Measurements from ENCODE around the gene ZNF32.

Gene ZNF32

GRCh38 chr10:43679509-43679908, 30.8 kb upstream of the ZNF32 start:
- Histone ChIP-seq H3K9me3 (ENCODE audit: control insufficient read depth in 1 of 2, low read length in 2 of 2) (peaks cover 0 to 3% of the 10 kb centered on the region in 2 donors), H3K4me1 (ENCODE audit: control insufficient read depth in 1 of 2, insufficient read depth in 2 of 2, low read length in 2 of 2) (peaks cover 0 to 18% of the 10 kb centered on the region in 2 donors), H3K4me3 (ENCODE audit: low read depth in 1 of 2, low read length in 2 of 2) (no peak overlapping the region), H3K27ac (ENCODE audit: low read length) (no peak overlapping the region), H3K27me3 (ENCODE audit: low read depth, low read length) (no peaks in the 10 kb centered on the region), H3K36me3 (ENCODE audit: control insufficient read depth in 1 of 2, insufficient read depth in 2 of 2, low read length in 2 of 2) (no peaks in the 10 kb centered on the region)

DNA sequence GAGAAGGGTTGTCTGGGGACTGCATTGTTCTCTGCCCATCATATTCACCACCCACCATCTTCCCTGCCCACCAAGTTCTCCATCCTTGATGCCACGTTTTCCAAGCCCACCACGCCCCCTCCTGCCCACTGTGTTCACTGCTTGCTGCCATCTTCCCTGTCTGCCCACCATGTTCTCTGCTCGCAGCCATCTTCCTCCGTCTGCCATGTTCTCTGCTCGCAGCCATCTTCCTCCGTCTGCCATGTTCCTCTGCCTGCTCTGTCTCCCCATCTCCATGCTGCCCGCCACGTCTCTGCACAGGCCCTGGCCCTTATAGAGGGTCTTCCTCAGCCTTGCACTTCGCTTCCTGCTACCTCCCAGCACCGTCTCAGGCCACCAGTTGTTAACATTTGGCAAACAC, 30.0 kb upstream of the ZNF32 start:
- Histone ChIP-seq H3K9me3 (ENCODE audit: control insufficient read depth in 1 of 2, low read length in 2 of 2) (peaks cover 0 to 3% of the 10 kb centered on the region in 2 donors), H3K4me1 (ENCODE audit: control insufficient read depth in 1 of 2, insufficient read depth in 2 of 2, low read length in 2 of 2) (peaks cover 0 to 18% of the 10 kb centered on the region in 2 donors), H3K36me3 (ENCODE audit: control insufficient read depth in 1 of 2, insufficient read depth in 2 of 2, low read length in 2 of 2) (no peaks in the 10 kb centered on the region), H3K27ac (ENCODE audit: low read length) (no peak overlapping the region), H3K4me3 (ENCODE audit: low read depth in 1 of 2, low read length in 2 of 2) (no peak overlapping the region), H3K27me3 (ENCODE audit: low read depth, low read length) (no peaks in the 10 kb centered on the region)

DNA sequence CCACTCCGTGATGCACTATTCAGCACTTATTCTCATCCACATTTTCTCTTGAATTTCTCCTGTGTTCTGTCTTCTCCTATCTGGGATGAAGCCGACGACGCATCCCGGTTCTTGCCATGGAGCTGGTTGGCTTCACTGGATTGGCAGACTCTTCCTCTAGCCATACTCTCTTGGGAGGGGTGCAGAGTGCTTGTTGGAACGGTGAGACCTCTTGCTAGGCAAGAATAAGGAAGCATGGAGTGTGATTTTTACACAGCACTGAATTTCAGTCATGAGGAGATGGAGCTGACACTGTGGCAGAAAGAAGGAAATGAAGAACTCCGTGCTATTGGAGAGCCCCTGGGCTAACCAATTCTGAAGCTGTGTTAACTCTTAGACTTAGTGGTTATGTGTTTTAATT, 28.2 kb upstream of the ZNF32 start:
- Histone ChIP-seq H3K9me3 (ENCODE audit: control insufficient read depth in 1 of 2, low read length in 2 of 2) (peaks cover 0 to 3% of the 10 kb centered on the region in 2 donors), H3K27ac (ENCODE audit: low read length) (no peak overlapping the region)

DNA sequence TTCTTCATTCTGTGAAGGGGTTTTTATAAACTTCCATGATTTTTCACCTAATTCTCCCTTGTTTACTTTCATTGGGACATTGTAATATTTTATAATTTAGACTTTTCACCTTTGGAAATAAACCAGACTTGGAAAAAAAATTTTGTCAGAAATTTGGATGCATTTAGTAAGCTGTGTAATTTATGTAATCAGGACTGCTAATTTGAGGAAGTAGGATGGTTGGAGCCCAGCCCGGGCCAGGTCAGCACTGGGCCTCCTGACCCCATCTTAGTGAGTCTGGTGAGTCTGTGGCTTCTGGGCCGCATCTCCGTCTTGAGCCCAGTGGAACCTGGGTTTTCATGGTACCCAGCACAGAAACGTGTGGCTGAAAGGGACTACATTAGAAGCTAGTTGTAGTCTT, 27.6 kb upstream of the ZNF32 start:
- Histone ChIP-seq H3K4me1 (ENCODE audit: control insufficient read depth in 1 of 2, insufficient read depth in 2 of 2, low read length in 2 of 2) (peaks cover 0 to 18% of the 10 kb centered on the region in 2 donors), H3K36me3 (ENCODE audit: control insufficient read depth in 1 of 2, insufficient read depth in 2 of 2, low read length in 2 of 2) (no peaks in the 10 kb centered on the region), H3K27ac (ENCODE audit: low read length) (no peak overlapping the region)

More for the DNA sequence above, 28.2 kb upstream of the ZNF32 start:
- Histone ChIP-seq H3K27me3 (ENCODE audit: low read depth, low read length) (no peaks in the 10 kb centered on the region), H3K4me3 (ENCODE audit: low read depth in 1 of 2, low read length in 2 of 2) (no peak overlapping the region), H3K36me3 (ENCODE audit: control insufficient read depth in 1 of 2, insufficient read depth in 2 of 2, low read length in 2 of 2) (no peaks in the 10 kb centered on the region), H3K4me1 (ENCODE audit: control insufficient read depth in 1 of 2, insufficient read depth in 2 of 2, low read length in 2 of 2) (peaks cover 0 to 18% of the 10 kb centered on the region in 2 donors)

DNA sequence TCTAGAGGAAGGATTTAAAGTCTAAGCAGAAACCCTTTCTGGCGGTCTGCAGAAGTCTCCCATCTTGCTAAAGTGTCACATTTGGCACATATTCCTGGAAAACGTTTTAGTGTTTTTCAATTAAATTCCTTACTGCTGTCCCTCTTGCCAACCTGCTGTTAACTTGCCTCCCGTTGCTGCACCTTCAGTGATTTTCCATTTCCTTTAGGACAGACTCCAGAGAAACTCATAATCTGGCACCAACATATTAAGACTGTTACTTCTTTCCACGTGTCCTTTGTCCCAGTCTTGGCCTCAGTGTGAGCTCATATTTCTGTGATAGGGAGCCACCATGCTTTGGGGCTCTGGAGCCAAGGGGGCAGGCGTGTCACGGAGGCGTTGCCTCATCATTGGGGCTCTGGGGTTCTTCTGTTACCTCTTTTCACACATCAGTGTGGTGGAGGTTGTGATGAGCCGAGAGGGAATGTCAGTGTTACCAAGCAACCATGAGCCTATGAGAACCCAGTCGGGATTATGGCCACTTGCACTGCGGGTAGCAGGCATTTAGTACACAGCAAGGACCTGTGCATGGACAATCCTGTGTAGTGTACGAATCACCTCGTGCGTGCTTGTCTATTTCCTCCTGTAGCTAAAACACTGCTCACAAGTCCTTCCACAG, 26.0 kb upstream of the ZNF32 start:
- H3K36me3 ChIP-seq (ENCODE audit: control insufficient read depth in 1 of 2, insufficient read depth in 2 of 2, low read length in 2 of 2), result no peaks in the 10 kb centered on the region
- H3K9me3 ChIP-seq (ENCODE audit: control insufficient read depth in 1 of 2, low read length in 2 of 2), result peaks cover 0 to 3% of the 10 kb centered on the region in 2 donors
- H3K4me1 ChIP-seq (ENCODE audit: control insufficient read depth in 1 of 2, insufficient read depth in 2 of 2, low read length in 2 of 2), result peaks cover 0 to 2% of the 10 kb centered on the region in 2 donors
- no peaks in the 10 kb centered on the region for H3K27me3 ChIP-seq (ENCODE audit: low read depth, low read length)
- H3K27ac ChIP-seq (ENCODE audit: low read length), result no peak overlapping the region
- H3K4me3 ChIP-seq (ENCODE audit: low read depth in 1 of 2, low read length in 2 of 2), result no peak overlapping the region

More for the DNA sequence above, 27.6 kb upstream of the ZNF32 start:
- Histone ChIP-seq H3K4me3 (ENCODE audit: low read depth in 1 of 2, low read length in 2 of 2) (no peak overlapping the region), H3K9me3 (ENCODE audit: control insufficient read depth in 1 of 2, low read length in 2 of 2) (peaks cover 0 to 3% of the 10 kb centered on the region in 2 donors), H3K27me3 (ENCODE audit: low read depth, low read length) (no peaks in the 10 kb centered on the region)

GRCh38 chr10:43673471-43673870, 24.8 kb upstream of the ZNF32 start:
- Histone ChIP-seq H3K27me3 (ENCODE audit: low read depth, low read length) (no peaks in the 10 kb centered on the region), H3K9me3 (ENCODE audit: control insufficient read depth in 1 of 2, low read length in 2 of 2) (peaks cover 0 to 3% of the 10 kb centered on the region in 2 donors), H3K4me3 (ENCODE audit: low read depth in 1 of 2, low read length in 2 of 2) (no peak overlapping the region), H3K27ac (ENCODE audit: low read length) (no peak overlapping the region), H3K4me1 (ENCODE audit: control insufficient read depth in 1 of 2, insufficient read depth in 2 of 2, low read length in 2 of 2) (no peaks in the 10 kb centered on the region), H3K36me3 (ENCODE audit: control insufficient read depth in 1 of 2, insufficient read depth in 2 of 2, low read length in 2 of 2) (no peaks in the 10 kb centered on the region)

GRCh38 chr10:43671659-43672531, 23.2 kb upstream of the ZNF32 start:
- Histone ChIP-seq H3K9me3 (ENCODE audit: control insufficient read depth in 1 of 2, low read length in 2 of 2) (peaks cover 0 to 3% of the 10 kb centered on the region in 2 donors), H3K27ac (ENCODE audit: low read length) (no peak overlapping the region), H3K4me1 (ENCODE audit: control insufficient read depth in 1 of 2, insufficient read depth in 2 of 2, low read length in 2 of 2) (peaks cover 0 to 6% of the 10 kb centered on the region in 2 donors), H3K36me3 (ENCODE audit: control insufficient read depth in 1 of 2, insufficient read depth in 2 of 2, low read length in 2 of 2) (no peaks in the 10 kb centered on the region), H3K27me3 (ENCODE audit: low read depth, low read length) (no peaks in the 10 kb centered on the region), H3K4me3 (ENCODE audit: low read depth in 1 of 2, low read length in 2 of 2) (no peak overlapping the region)

DNA sequence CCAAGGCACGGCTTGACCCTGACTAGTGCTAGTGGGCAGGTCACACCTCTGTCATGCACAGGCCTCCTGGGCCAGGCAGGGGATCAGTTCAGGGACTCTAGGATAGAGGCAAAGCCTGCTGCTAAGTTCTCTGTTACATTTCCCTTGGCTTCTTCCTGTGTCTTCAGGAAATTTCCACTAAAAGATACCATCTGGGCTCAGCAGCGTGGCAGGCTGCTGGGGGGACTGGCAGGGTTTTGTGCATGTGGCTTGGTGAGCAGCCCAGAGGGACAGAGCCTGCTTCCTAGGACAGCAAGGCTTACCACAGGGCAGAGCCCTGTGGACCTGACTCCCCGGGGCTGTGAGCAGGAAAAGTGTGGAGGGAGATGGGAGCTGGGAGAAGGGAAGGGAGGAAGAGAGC, 20.7 kb upstream of the ZNF32 start:
- no peaks in the 10 kb centered on the region for H3K9me3 ChIP-seq (ENCODE audit: control insufficient read depth in 1 of 2, low read length in 2 of 2)
- H3K27ac ChIP-seq (ENCODE audit: low read length), result no peak overlapping the region
- no peak overlapping the region for H3K4me3 ChIP-seq (ENCODE audit: low read depth in 1 of 2, low read length in 2 of 2)
- H3K36me3 ChIP-seq (ENCODE audit: control insufficient read depth in 1 of 2, insufficient read depth in 2 of 2, low read length in 2 of 2), result no peaks in the 10 kb centered on the region
- H3K27me3 ChIP-seq (ENCODE audit: low read depth, low read length), result no peaks in the 10 kb centered on the region
- peaks cover 0 to 6% of the 10 kb centered on the region in 2 donors for H3K4me1 ChIP-seq (ENCODE audit: control insufficient read depth in 1 of 2, insufficient read depth in 2 of 2, low read length in 2 of 2)

GRCh38 chr10:43667761-43668386, 19.2 kb upstream of the ZNF32 start:
- Histone ChIP-seq H3K27ac (ENCODE audit: low read length) (no peak overlapping the region), H3K27me3 (ENCODE audit: low read depth, low read length) (no peaks in the 10 kb centered on the region), H3K4me3 (ENCODE audit: low read depth in 1 of 2, low read length in 2 of 2) (peak overlapping the region in 1 of 2 donors; percentile 44), H3K4me1 (ENCODE audit: control insufficient read depth in 1 of 2, insufficient read depth in 2 of 2, low read length in 2 of 2) (peaks cover 0 to 6% of the 10 kb centered on the region in 2 donors), H3K36me3 (ENCODE audit: control insufficient read depth in 1 of 2, insufficient read depth in 2 of 2, low read length in 2 of 2) (no peaks in the 10 kb centered on the region), H3K9me3 (ENCODE audit: control insufficient read depth in 1 of 2, low read length in 2 of 2) (no peaks in the 10 kb centered on the region)

DNA sequence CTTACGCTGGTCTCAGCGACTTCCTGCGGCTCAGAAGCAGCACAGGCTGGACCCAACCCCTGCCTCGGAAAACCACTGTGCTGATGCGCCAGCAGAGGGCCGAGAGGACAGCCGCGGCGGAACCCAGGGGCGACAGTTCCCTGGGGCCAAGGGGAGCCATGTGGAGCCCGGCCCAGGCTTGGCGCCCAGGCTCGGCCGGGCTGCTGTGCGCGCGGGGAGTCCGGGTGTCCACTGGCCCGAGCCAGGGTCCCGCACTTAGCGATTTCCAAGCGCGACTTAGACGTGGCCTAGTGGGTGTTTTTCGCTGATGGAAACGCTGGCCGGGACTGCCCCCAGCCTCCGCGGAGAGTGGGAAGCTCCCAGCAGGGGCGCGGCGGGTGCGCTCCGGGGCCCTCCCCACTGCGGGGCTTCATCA, 18.6 kb upstream of the ZNF32 start:
- H3K9me3 ChIP-seq (ENCODE audit: control insufficient read depth in 1 of 2, low read length in 2 of 2), result no peaks in the 10 kb centered on the region
- H3K27ac ChIP-seq (ENCODE audit: low read length), result no peak overlapping the region
- H3K27me3 ChIP-seq (ENCODE audit: low read depth, low read length), result no peaks in the 10 kb centered on the region
- H3K4me3 ChIP-seq (ENCODE audit: low read depth in 1 of 2, low read length in 2 of 2), result peak overlapping the region in 1 of 2 donors; percentile 44
- no peaks in the 10 kb centered on the region for H3K36me3 ChIP-seq (ENCODE audit: control insufficient read depth in 1 of 2, insufficient read depth in 2 of 2, low read length in 2 of 2)
- H3K4me1 ChIP-seq (ENCODE audit: control insufficient read depth in 1 of 2, insufficient read depth in 2 of 2, low read length in 2 of 2), result peaks cover 0 to 6% of the 10 kb centered on the region in 2 donors

DNA sequence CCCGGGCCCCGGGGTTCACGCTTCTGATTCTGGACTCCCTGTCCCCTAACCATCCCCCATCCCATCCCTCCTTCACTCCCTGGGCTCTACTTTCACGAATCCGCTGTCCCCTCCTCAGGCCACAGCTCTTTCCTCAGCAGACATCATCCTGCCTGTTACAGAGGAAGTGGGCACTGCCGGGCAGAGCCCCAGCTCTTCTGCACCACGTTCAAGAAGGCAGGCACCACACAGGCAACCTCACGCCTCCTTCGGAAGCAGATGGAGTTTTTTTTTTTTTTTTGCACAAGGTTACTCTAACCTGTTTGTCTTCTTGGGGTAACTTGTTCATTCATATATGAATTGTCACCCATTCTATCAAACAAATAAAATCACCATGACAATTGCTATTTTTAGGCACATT, 17.9 kb upstream of the ZNF32 start:
- Histone ChIP-seq H3K36me3 (ENCODE audit: control insufficient read depth in 1 of 2, insufficient read depth in 2 of 2, low read length in 2 of 2) (no peaks in the 10 kb centered on the region), H3K4me3 (ENCODE audit: low read depth in 1 of 2, low read length in 2 of 2) (no peak overlapping the region), H3K4me1 (ENCODE audit: control insufficient read depth in 1 of 2, insufficient read depth in 2 of 2, low read length in 2 of 2) (peaks cover 0 to 6% of the 10 kb centered on the region in 2 donors), H3K27me3 (ENCODE audit: low read depth, low read length) (no peaks in the 10 kb centered on the region), H3K9me3 (ENCODE audit: control insufficient read depth in 1 of 2, low read length in 2 of 2) (no peaks in the 10 kb centered on the region), H3K27ac (ENCODE audit: low read length) (no peak overlapping the region)

All from muscle layer of duodenum (tissue), 2 donors.